ENCODE results near the gene CXCR6.
A peak's percentile ranks its signal among the peaks of the same experiment; 100 is the strongest.

Gene CXCR6

GRCh38 chr3:45978006-45978761 lies 34.9 kb downstream of the CXCR6 start:
- ChIA-PET POLR2A (no interaction called here), CTCF (no interaction called here)
- no peak for TF ChIP-seq CTCF (IDR thresholded peaks at IDR 0.05; ENCODE audit: control extremely low read depth, extremely low read depth, low read depth, missing control alignments)
- no peak for DNase-seq (ENCODE audit: extremely low spot score)

- DNase-seq (ENCODE audit: extremely low spot score) = peak; percentile 29
- POLR2A ChIA-PET = no interaction called here
- no peak for TF ChIP-seq CTCF (IDR thresholded peaks at IDR 0.05; ENCODE audit: control extremely low read depth, extremely low read depth, low read depth, missing control alignments)
- CTCF ChIA-PET = interaction anchor here (1.5 to 2.0 kb wide), 2 partner anchors 12 to 17 kb away, joined by 4 to 6 read pairs; no protein-coding TSS in a partner anchor
Observed at GRCh38 chr3:45979378-45979777, 36.1 kb downstream of the CXCR6 start.

GRCh38 chr3:45980229-45980813 lies 37.1 kb downstream of the CXCR6 start:
- CTCF ChIA-PET = interaction anchor here (1.4 to 2.0 kb wide), 3 partner anchors 13 to 98 kb away, joined by 4 to 6 read pairs (median 5); no protein-coding TSS in a partner anchor
- POLR2A ChIA-PET = no interaction called here
- no peak for DNase-seq (ENCODE audit: extremely low spot score)
- no peak for TF ChIP-seq CTCF (IDR thresholded peaks at IDR 0.05; ENCODE audit: control extremely low read depth, extremely low read depth, low read depth, missing control alignments)

- TF ChIP-seq CTCF (IDR thresholded peaks at IDR 0.05; ENCODE audit: control extremely low read depth, extremely low read depth, low read depth, missing control alignments) = no peak
- POLR2A ChIA-PET = no interaction called here
- no peak for DNase-seq (ENCODE audit: extremely low spot score)
- CTCF ChIA-PET = interaction anchor here (1.0 to 2.5 kb wide), 6 partner anchors 8 to 397 kb away, joined by 3 to 8 read pairs (median 4); no protein-coding TSS in a partner anchor
Observed at GRCh38 chr3:45980819-45981218, 37.6 kb downstream of the CXCR6 start.

GRCh38 chr3:45981346-45982074 lies 38.2 kb downstream of the CXCR6 start:
- ChIA-PET CTCF (interaction anchor here (0.6 to 2.5 kb wide), 7 partner anchors 9 to 397 kb away, joined by 3 to 8 read pairs (median 4); no protein-coding TSS in a partner anchor), POLR2A (no interaction called here)
- TF ChIP-seq CTCF (IDR thresholded peaks at IDR 0.05; ENCODE audit: control extremely low read depth, extremely low read depth, low read depth, missing control alignments) = no peak
- DNase-seq (ENCODE audit: extremely low spot score) = no peak

- CTCF ChIA-PET = interaction anchor here (1.3 to 2.2 kb wide), 6 partner anchors 10 to 95 kb away, joined by 3 to 8 read pairs (median 5); no protein-coding TSS in a partner anchor
- no peak for DNase-seq (ENCODE audit: extremely low spot score)
- TF ChIP-seq CTCF (IDR thresholded peaks at IDR 0.05; ENCODE audit: control extremely low read depth, extremely low read depth, low read depth, missing control alignments) = no peak
- POLR2A ChIA-PET = no interaction called here
Observed at GRCh38 chr3:45983770-45984169, 40.5 kb downstream of the CXCR6 start.
